ENCODE data around the gene FMR1NB.
A peak's percentile ranks its signal among the peaks of the same experiment; 100 is the strongest.

FMR1NB gene

GRCh38 chrX:147981038-147981752 is at the start of gene FMR1NB:
Gene FMR1NB (plus strand): TSS chrX:147981337. CDS start chrX:147981403, 66 bp downstream.
- DNase-seq, result no peak

DNA sequence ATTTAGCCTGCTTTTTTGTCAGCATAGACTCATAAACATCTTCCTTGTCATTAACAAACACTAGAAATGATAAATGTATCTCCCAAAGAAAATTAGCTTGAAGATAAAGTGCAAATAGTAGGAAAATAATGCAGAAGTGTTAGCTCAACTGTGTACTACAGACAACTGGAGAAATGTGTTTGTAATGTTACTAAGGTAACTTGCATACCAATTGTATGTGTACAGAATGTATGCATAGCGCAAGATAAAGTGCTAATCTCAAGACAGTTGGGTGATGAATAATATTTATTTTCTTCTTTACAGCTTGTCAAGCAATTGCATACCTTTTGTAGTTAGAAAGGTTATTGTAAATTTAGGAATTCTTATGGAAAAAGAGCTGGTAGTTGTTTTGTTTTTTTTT is 47.3 kb upstream of the FMR1NB start:
- no peak for DNase-seq

GRCh38 chrX:147935156-147935758 is 45.9 kb upstream of the FMR1NB start:
- no peak for DNase-seq

- no peak for DNase-seq
These were observed 35.9 kb upstream of the FMR1NB start for GRCh38 chrX:147945286-147945685.

DNA sequence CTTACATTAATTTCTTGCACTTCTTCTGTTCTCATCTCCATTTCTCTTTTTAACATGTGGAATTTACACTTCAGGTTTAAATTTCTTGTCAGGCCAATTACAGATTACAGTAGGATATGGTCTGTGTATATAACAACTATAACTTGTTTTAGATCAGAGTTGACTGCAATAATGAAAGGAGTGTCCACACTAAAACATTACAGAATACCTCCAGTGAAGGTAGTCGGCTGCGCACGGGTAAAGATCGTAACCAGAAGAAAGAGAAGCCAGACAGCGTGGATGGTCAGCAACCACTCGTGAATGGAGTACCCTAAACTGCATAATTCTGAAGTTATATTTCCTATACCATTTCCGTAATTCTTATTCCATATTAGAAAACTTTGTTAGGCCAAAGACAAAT is 32.6 kb upstream of the FMR1NB start:
- no peak for DNase-seq

DNA sequence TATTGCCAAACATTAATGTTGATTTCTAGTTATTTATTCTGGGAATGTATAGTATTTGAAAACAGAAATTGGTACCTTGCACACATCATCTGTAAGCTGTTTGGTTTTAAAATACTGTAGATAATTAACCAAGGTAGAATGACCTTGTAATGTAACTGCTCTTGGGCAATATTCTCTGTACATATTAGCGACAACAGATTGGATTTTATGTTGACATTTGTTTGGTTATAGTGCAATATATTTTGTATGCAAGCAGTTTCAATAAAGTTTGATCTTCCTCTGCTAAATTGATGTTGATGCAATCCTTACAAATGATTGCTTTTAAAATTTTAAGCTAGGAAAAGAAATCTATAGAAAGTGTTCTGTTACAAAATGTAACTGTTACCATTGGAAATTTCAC is 30.8 kb upstream of the FMR1NB start:
- DNase-seq, result no peak

DNA sequence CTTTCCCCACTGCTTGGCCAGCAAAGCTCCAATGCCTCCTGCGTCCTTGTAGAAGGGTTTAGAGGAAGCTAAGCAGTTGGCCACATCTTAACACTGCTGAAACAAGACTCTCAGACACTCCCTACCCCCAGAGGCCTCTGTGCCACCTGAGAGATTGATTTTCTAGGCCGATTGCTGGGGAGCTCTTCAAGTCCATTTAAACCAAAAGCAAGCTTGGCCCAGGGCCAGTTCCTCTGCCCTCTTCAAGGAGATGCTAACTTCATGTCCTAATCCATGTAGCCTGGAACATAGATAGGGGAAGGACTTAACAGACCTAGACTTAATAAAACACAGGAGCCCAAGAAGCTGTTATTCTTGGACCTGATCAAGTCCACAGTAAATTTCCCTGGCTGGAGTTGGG is 27.2 kb upstream of the FMR1NB start:
- DNase-seq, result peak in 1 of 2 experiments; percentile 1

DNA sequence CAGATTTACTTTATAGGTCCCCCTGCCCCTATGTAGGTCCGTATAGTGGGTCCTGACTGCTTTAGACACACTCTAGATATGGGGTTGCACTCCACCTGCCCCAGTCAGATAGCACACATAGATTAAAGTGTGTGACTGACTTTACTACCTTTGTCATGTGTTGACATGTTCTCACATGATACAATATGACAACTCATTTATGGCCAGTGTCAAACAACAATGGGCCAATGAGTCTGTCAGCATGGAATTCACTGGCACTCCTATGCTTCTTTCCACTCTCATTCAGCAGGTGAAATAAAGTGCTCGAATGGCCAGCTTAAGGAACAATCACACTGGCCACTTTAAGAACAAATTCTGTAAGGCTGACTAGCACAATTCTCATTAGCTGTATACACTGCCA is 23.8 kb upstream of the FMR1NB start:
- DNase-seq, result no peak

- no peak for DNase-seq
These were observed 22.8 kb upstream of the FMR1NB start for GRCh38 chrX:147958291-147958690.

- no peak for DNase-seq
These were observed 20.4 kb upstream of the FMR1NB start for GRCh38 chrX:147960722-147961121.

DNA sequence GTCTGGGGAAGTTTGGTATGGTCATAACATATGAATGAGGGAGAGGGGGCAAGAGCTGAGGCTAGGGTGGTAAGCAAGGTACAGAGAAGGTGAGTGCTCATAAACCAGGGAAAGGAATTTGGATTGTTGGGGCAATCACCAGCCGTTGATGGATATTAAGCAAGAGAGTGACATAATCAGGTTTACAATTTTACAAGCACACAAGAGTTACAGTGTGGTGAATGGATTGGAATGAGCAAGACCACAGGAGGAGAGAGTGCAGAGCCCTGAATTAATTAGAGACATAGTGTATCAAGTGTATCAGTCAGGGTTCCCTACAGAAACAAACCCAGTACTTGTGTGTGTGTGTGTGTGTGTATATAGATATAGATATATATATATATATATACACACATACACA is 18.7 kb upstream of the FMR1NB start:
- DNase-seq, result no peak

- DNase-seq, result no peak
These were observed 2.2 kb upstream of the FMR1NB start for GRCh38 chrX:147978931-147979330.

DNA sequence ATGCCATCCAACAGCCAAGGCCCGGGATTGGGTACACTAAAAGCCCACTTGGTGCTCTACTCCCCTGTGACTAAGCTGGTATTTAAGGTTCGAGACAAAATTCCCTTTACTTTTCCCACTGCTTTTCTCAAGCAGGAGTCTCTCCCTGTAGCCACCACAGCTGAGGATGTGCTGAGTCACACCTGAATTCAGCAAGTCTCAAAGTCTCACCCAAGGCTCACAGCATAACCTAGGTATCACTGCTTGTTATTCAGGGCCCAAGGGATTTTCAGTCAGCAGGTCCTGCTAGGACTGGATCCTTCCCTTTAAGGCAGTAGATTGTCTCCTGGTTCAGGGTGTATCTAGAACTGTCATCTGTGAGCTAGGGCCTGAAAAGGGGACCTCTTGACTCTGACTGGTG is 39.2 kb downstream of the FMR1NB start:
- no peak for DNase-seq

- no peak for DNase-seq
These were observed 43.5 kb downstream of the FMR1NB start for GRCh38 chrX:148024425-148025148.

DNA sequence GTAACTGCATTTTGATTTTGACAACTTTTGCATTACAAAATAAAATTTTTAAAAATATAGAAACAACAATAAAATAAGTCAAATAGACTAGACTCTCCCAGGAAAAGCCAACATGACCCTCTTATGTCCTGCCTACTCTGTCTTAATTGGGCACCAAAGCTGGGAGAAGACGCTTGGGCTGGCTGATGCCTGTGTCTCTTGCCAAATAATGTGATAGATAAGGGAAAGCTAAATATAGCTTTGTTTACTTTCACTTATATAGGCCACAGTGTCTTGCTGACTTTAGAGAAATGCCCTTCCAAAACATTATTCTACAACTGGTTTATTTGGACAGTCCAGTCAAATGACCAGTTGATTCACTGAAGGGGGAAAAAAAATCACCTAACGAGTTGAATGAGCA is 54.2 kb downstream of the FMR1NB start:
- DNase-seq, result no peak

DNA sequence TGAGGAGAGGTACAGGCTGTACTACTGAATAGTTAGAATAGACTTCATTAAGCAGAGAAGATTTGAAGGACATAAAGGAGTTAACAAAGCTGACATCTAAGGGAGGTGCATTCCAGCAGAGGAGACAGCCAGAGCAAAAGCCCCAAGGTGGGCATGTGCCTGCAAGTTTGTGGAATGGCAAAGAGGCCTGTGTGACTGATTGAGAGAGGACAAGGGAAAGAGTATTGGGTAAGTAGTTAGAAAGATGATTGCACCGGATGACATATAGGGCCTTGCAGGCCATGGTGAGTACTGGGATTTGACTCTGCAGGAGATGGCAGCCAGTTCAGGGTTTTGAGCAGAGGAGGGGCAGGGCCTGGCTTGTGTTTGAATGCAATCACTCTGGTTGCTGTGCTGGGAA is 55.9 kb downstream of the FMR1NB start:
- no peak for DNase-seq

GRCh38 chrX:148043271-148043855 is 62.2 kb downstream of the FMR1NB start:
- DNase-seq, result no peak

DNA sequence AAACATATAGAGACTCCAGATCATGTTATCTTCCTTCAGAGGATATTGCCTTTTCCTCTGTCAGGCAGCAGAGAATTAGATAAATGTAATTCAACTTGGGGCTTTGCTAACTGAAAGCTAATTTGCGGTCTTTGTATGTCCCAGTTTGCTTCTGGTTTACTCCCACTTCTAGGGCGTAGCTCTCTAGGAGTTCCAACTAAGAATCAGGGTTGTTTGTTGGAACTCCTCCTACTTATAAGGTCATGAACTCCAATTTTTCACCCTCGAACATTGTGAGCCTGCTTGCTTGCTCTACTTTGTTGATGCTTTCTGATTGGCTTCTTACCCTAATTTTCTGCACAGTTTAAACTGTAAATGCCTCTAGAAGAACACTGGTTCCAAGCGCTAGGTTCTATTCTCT is 66.1 kb downstream of the FMR1NB start:
- no peak for DNase-seq

- DNase-seq, result peak in 1 of 2 experiments; percentile 25
These were observed 68.3 kb downstream of the FMR1NB start for GRCh38 chrX:148049441-148049840.

DNA sequence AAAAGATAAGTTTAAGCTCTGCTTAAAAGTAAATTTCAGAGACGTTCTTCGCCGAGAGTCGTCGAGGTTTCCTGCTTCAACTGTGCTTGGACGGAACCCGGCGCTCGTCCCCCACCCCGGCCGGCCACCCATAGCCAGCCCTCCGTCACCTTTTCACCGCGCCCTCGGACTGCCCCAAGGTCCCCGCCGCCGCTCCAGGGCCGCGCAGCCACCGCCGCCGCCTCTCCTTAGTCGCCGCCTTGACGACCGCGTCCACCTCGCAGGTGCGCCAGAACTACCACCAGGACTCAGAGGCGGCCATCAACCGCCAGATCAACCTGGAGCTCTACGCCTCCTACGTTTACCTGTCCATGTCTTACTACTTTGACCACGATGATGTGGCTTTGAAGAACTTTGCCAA is 70.8 kb downstream of the FMR1NB start:
- DNase-seq, result no peak

- no peak for DNase-seq
These were observed 86.1 kb downstream of the FMR1NB start for GRCh38 chrX:148067285-148067684.

DNA sequence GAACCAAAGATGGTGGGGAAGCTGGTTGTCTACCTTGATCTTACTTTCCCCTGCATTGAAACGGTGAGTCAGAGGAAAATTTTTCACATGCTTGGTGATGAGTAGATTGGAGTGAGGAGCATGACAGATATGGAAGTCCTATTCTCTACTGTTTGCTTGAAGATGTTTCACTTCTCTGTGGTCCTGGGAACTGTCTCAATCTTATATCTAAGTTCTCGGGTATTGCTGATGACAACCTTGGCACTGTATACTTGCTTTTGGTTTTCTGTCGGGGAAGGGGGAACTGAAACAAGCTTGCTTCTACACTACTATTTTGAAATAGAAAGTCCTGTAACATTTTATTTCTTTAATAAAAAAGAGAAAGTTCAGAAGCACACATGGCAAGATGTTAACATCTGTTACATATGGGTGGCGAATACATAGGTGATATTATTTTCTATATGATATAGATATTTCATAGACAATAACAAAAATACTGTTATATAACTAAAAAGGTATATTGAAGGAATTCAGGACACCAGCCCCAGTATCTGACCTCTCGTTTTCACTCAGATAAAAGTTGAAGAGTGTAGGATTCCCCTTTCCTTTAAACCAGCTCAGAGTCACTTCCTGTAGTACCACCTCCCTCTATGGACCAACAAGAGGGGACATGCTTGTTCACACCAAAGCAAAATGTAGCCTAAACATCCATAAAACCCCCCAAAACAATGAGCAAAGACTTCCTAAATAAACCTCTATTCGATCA is 88.8 kb downstream of the FMR1NB start:
- no peak for DNase-seq

GRCh38 chrX:148070504-148070877 is 89.4 kb downstream of the FMR1NB start:
- no peak for DNase-seq
